WTC11 (cell line): Measurements from ENCODE around the gene MYLK2. TPM values are rescaled to one million over a fixed set of nuclear protein-coding genes. Genes with fewer than 3 reads are reported as not detected.

Experiments used
- ATAC-seq: fragments of 200-7000 bp; cut with Tn5 transposase; 2 replicates; pipeline ENCODE4 v1.10.0; 2021; ENCODE audit warnings: mild to moderate bottlenecking, moderate library complexity
- CTCF ChIA-PET: fragments of 300-600 bp; sonication (Branson Sonifier 250); formaldehyde crosslinking; loops from one replicate; lab custom pipeline; 2021; ENCODE audit warnings: antibody characterized with exemption; lab: Charles Lee
- POLR2A ChIA-PET: fragments of 350-600 bp; sonication (Branson Sonifier 250); formaldehyde crosslinking; loops from one replicate; lab custom pipeline; 2021; ENCODE audit warnings: antibody characterized with exemption; lab: Charles Lee
- DNase-seq: peaks from one replicate; pipeline ENCODE4 v3.0.0; 2021; ENCODE audit warnings: low spot score
- H3K27ac Mint-ChIP-seq: 2 replicates; pipeline ENCODE4 v1.8.0; 2021; ENCODE audit warnings: mixed read lengths
- H3K27me3 Mint-ChIP-seq: 2 replicates; pipeline ENCODE4 v1.8.0; 2021; ENCODE audit warnings: low read depth, mild to moderate bottlenecking, moderate library complexity, mixed read lengths
- H3K36me3 Mint-ChIP-seq: 2 replicates; pipeline ENCODE4 v1.8.0; 2021; ENCODE audit warnings: mixed read lengths
- H3K4me1 Mint-ChIP-seq: 2 replicates; pipeline ENCODE4 v1.8.0; 2022; ENCODE audit warnings: mixed read lengths
- H3K4me3 Mint-ChIP-seq: 2 replicates; pipeline ENCODE4 v1.8.0; 2021; ENCODE audit warnings: mild to moderate bottlenecking, moderate library complexity, mixed read lengths
- H3K9me3 Mint-ChIP-seq: 2 replicates; pipeline ENCODE4 v1.8.0; 2021; ENCODE audit warnings: mixed read lengths
- CBFB ChIP-seq: sonication (generic); formaldehyde crosslinking; IDR thresholded peaks from 2 replicates; pipeline ENCODE4 v1.8.1; 2022; ENCODE audit warnings: mild to moderate bottlenecking, low read depth, missing genetic modification reagents
- FOXP1 ChIP-seq: sonication (generic); formaldehyde crosslinking; IDR thresholded peaks from 2 replicates; pipeline ENCODE4 v1.8.0; 2022; ENCODE audit warnings: missing genetic modification reagents, mild to moderate bottlenecking, moderate library complexity, borderline replicate concordance
- FOXP4 ChIP-seq: sonication (generic); formaldehyde crosslinking; IDR thresholded peaks from 2 replicates; pipeline ENCODE4 v1.8.0; 2022; ENCODE audit warnings: mild to moderate bottlenecking, missing genetic modification reagents
- GABPB1 ChIP-seq: sonication (generic); formaldehyde crosslinking; IDR thresholded peaks from 2 replicates; pipeline ENCODE4 v1.8.1; 2023; ENCODE audit warnings: mild to moderate bottlenecking, missing genetic modification reagents
- JAZF1 ChIP-seq: fragments of 250-450 bp; sonication (Bioruptor Pico); IDR thresholded peaks from 2 replicates; pipeline ENCODE4 v1.9.0; 2021; ENCODE audit warnings: moderate library complexity, mild to moderate bottlenecking, inconsistent platforms
- MAX ChIP-seq: sonication (generic); formaldehyde crosslinking; IDR thresholded peaks from 2 replicates; pipeline ENCODE4 v1.8.0; 2022; ENCODE audit warnings: mild to moderate bottlenecking, missing genetic modification reagents
- NFYB ChIP-seq: sonication (generic); formaldehyde crosslinking; conservative IDR thresholded peaks from 2 replicates; pipeline ENCODE4 v1.8.0; 2022; ENCODE audit warnings: low read depth, missing genetic modification reagents
- OVOL2 ChIP-seq: fragments of 250-450 bp; sonication (Bioruptor Pico); IDR thresholded peaks from 2 replicates; pipeline ENCODE4 v1.9.0; 2021; ENCODE audit warnings: mild to moderate bottlenecking, borderline replicate concordance
- SP1 ChIP-seq: sonication (generic); formaldehyde crosslinking; conservative IDR thresholded peaks from 2 replicates; pipeline ENCODE4 v1.8.1; 2022; ENCODE audit warnings: missing genetic modification reagents
- ZBTB43 ChIP-seq: sonication (generic); formaldehyde crosslinking; IDR thresholded peaks from 2 replicates; pipeline ENCODE4 v1.8.1; 2023; ENCODE audit warnings: mild to moderate bottlenecking, missing genetic modification reagents
- ZNF121 ChIP-seq: sonication (generic); formaldehyde crosslinking; IDR thresholded peaks from 2 replicates; pipeline ENCODE4 v1.8.0; 2023; ENCODE audit warnings: missing genetic modification reagents
- ZNF138 ChIP-seq: sonication (generic); formaldehyde crosslinking; conservative IDR thresholded peaks from 2 replicates; pipeline ENCODE4 v1.8.1; 2022; ENCODE audit warnings: mild to moderate bottlenecking, moderate library complexity, missing genetic modification reagents
- ZNF232 ChIP-seq: sonication (generic); formaldehyde crosslinking; IDR thresholded peaks from 2 replicates; pipeline ENCODE4 v1.8.0; 2022; ENCODE audit warnings: mild to moderate bottlenecking, missing genetic modification reagents
- ZNF317 ChIP-seq: sonication (generic); formaldehyde crosslinking; IDR thresholded peaks from 2 replicates; pipeline ENCODE4 v1.8.1; 2023; ENCODE audit warnings: low read depth, mild to moderate bottlenecking, moderate library complexity, missing genetic modification reagents, borderline replicate concordance
- total RNA-seq: library from RNA; stranded (reverse); gene quantifications from 3 replicates; pipeline ENCODE4 v1.2.3, GENCODE V29; 2021
- TF ChIP-seq, protein P1 (sequence below): sonication (generic); formaldehyde crosslinking; IDR thresholded peaks from 2 replicates; pipeline ENCODE4 v1.8.1; 2022; ENCODE audit warnings: missing genetic modification reagents, borderline replicate concordance
- TF ChIP-seq, protein P2 (sequence below): sonication (generic); formaldehyde crosslinking; IDR thresholded peaks from 2 replicates; pipeline ENCODE4 v1.8.0; 2022; ENCODE audit warnings: missing genetic modification reagents

The MYLK2 gene
- total RNA-seq, 1 experiment from 2014 or later, result 0.28 TPM

- Mint-ChIP-seq H3K9me3 (no peaks in the 10 kb centered on the region), H3K27me3 (peaks cover 21% of the 10 kb centered on the region), H3K36me3 (no peaks in the 10 kb centered on the region), H3K27ac (no peak within 1 kb of the TSS), H3K4me3 (no peak within 1 kb of the TSS), H3K4me1 (peaks cover 25% of the 10 kb centered on the region)
- ATAC-seq (peak; percentile 34), DNase-seq (no peak)
- TF ChIP-seq OVOL2 (CRISPR knock-in tag) (no peak), ZNF138 (CRISPR knock-in tag) (0 out of 2 replicates have a peak, but pooled peaks have one; percentile 55)
- CTCF ChIA-PET, result interaction anchor here (0.8 to 3.9 kb wide), 11 partner anchors 7 to 285 kb away, joined by 3 to 38 read pairs (median 3); partner anchors contain the start of gene PDRG1
- POLR2A ChIA-PET, result interaction anchor here (0.6 kb wide), 2 partner anchors 11 to 281 kb away, joined by 3 read pairs; no protein-coding TSS in a partner anchor
Measured at GRCh38 chr20:31845300-31845863, 26.2 kb downstream of the MYLK2 start, which contains the start of gene FOXS1. Gene FOXS1 (minus strand): TSS chr20:31845604. CDS start chr20:31845542, 62 bp downstream.

GRCh38 chr20:31846793-31847138 is 27.6 kb downstream of the MYLK2 start:
- no peaks in the 10 kb centered on the region for H3K36me3 Mint-ChIP-seq
- peaks cover 20% of the 10 kb centered on the region for H3K4me1 Mint-ChIP-seq
- H3K27me3 Mint-ChIP-seq, result peaks cover 35% of the 10 kb centered on the region
- H3K27ac Mint-ChIP-seq, result no peak overlapping the region
- H3K9me3 Mint-ChIP-seq, result no peaks in the 10 kb centered on the region
- DNase-seq (no peak), ATAC-seq (no peak)
- no peak for TF ChIP-seq CBFB
- no peak for TF ChIP-seq GABPB1
- no peak for TF ChIP-seq FOXP1 (CRISPR knock-in tag)
- TF ChIP-seq ZNF121 (CRISPR knock-in tag), result no peak
- no peak for TF ChIP-seq ZBTB43 (CRISPR knock-in tag)
- TF ChIP-seq MAX (CRISPR knock-in tag), result no peak
- no peak for TF ChIP-seq FOXP4
- no peak for TF ChIP-seq ZNF232 (CRISPR knock-in tag)
- TF ChIP-seq, protein P1, sequence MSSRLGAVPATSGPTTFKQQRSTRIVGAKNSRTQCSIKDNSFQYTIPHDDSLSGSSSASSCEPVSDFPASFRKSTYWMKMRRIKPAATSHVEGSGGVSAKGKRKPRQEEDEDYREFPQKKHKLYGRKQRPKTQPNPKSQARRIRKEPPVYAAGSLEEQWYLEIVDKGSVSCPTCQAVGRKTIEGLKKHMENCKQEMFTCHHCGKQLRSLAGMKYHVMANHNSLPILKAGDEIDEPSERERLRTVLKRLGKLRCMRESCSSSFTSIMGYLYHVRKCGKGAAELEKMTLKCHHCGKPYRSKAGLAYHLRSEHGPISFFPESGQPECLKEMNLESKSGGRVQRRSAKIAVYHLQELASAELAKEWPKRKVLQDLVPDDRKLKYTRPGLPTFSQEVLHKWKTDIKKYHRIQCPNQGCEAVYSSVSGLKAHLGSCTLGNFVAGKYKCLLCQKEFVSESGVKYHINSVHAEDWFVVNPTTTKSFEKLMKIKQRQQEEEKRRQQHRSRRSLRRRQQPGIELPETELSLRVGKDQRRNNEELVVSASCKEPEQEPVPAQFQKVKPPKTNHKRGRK (CRISPR knock-in tag), result no peak
- no peak for TF ChIP-seq SP1
- no peak for TF ChIP-seq JAZF1 (CRISPR knock-in tag)
- no peak for TF ChIP-seq NFYB (CRISPR knock-in tag)
- no peak for TF ChIP-seq ZNF317 (CRISPR knock-in tag)
- TF ChIP-seq, protein P2, sequence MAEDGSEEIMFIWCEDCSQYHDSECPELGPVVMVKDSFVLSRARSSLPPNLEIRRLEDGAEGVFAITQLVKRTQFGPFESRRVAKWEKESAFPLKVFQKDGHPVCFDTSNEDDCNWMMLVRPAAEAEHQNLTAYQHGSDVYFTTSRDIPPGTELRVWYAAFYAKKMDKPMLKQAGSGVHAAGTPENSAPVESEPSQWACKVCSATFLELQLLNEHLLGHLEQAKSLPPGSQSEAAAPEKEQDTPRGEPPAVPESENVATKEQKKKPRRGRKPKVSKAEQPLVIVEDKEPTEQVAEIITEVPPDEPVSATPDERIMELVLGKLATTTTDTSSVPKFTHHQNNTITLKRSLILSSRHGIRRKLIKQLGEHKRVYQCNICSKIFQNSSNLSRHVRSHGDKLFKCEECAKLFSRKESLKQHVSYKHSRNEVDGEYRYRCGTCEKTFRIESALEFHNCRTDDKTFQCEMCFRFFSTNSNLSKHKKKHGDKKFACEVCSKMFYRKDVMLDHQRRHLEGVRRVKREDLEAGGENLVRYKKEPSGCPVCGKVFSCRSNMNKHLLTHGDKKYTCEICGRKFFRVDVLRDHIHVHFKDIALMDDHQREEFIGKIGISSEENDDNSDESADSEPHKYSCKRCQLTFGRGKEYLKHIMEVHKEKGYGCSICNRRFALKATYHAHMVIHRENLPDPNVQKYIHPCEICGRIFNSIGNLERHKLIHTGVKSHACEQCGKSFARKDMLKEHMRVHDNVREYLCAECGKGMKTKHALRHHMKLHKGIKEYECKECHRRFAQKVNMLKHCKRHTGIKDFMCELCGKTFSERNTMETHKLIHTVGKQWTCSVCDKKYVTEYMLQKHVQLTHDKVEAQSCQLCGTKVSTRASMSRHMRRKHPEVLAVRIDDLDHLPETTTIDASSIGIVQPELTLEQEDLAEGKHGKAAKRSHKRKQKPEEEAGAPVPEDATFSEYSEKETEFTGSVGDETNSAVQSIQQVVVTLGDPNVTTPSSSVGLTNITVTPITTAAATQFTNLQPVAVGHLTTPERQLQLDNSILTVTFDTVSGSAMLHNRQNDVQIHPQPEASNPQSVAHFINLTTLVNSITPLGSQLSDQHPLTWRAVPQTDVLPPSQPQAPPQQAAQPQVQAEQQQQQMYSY, result no peak
- POLR2A ChIA-PET, result no interaction called here
- CTCF ChIA-PET, result interaction anchor here (0.5 to 3.9 kb wide), 52 partner anchors 9 to 566 kb away, joined by 3 to 38 read pairs (median 4); partner anchors contain the start of gene PDRG1
- H3K4me3 Mint-ChIP-seq, result no peak overlapping the region
